GM13976 (cell line): ENCODE data around the gene LRRC26.
A peak's percentile ranks its signal among the peaks of the same experiment; 100 is the strongest.

Experiments used
- DNase-seq: peaks from one replicate; pipeline ENCODE4 v3.0.0; 2012; ENCODE audit warnings: low spot score
- CTCF ChIP-seq: IDR thresholded peaks from 2 replicates; pipeline ENCODE4 v1.5.1; 2012; ENCODE audit warnings: borderline replicate concordance, mild to moderate bottlenecking; ENCODE audit not compliant: insufficient read depth; ENCODE audit errors: extremely low read depth, missing control alignments, control extremely low read depth
- in situ Hi-C: fragments of 300-500 bp; cut with MboI; formaldehyde crosslinking; loops from one replicate; pipeline ENCODE4 v1.12.0; 2022; ENCODE audit warnings: low sequenced_read_pairs, mixed read lengths, inconsistent platforms; ENCODE audit not compliant: unreplicated experiment

LRRC26 gene

GRCh38 chr9:137134191-137134590 lies 35.7 kb downstream of the LRRC26 start:
- in situ Hi-C loops: no loop called here
- no peak for DNase-seq
- TF ChIP-seq CTCF: no peak

- in situ Hi-C loops: no loop called here
- DNase-seq: no peak
- no peak for TF ChIP-seq CTCF
Observed at GRCh38 chr9:137130176-137130755, 39.6 kb downstream of the LRRC26 start.

- in situ Hi-C loops: no loop called here
- peak; percentile 94 for DNase-seq
- no peak for TF ChIP-seq CTCF
Observed at GRCh38 chr9:137129456-137130175, 40.2 kb downstream of the LRRC26 start.

- TF ChIP-seq CTCF: no peak
- in situ Hi-C loops: no loop called here
- no peak for DNase-seq
Observed at GRCh38 chr9:137128862-137129455, 40.9 kb downstream of the LRRC26 start.

- TF ChIP-seq CTCF: no peak
- DNase-seq: no peak
- in situ Hi-C loops: no loop called here
Observed at GRCh38 chr9:137128158-137128861, 41.5 kb downstream of the LRRC26 start.

- in situ Hi-C loops: no loop called here
- no peak for DNase-seq
- TF ChIP-seq CTCF: no peak
Observed at GRCh38 chr9:137127301-137128157, 42.3 kb downstream of the LRRC26 start.
